SU-DHL-6 (cell line): ENCODE data around the gene DDX46.

ENCODE experiments used
- H2AFZ ChIP-seq: fragments of 200-600 bp; sonication (generic); 2 replicates; pipeline ENCODE4 v1.6.1; 2014; ENCODE audit warnings: low read depth, mild to moderate bottlenecking, moderate library complexity, mixed read lengths, antibody characterized with exemption, low read length; ENCODE audit not compliant: severe bottlenecking
- H3F3A ChIP-seq: fragments of 200-600 bp; shearing (Covaris generic); 2 replicates; pipeline ENCODE4 v1.6.0; 2016; ENCODE audit warnings: antibody characterized with exemption, mild to moderate bottlenecking; ENCODE audit not compliant: insufficient read depth
- H3K27ac ChIP-seq: fragments of 200-600 bp; sonication (generic); 2 replicates; pipeline ENCODE4 v1.5.1; 2016; ENCODE audit warnings: low read depth, mild to moderate bottlenecking, low read length, moderate library complexity, mixed read lengths
- H3K27me3 ChIP-seq: fragments of 200-600 bp; sonication (generic), shearing (Covaris generic); 2 replicates; pipeline ENCODE4 v1.6.0; 2014; ENCODE audit warnings: mild to moderate bottlenecking, low read length
- H3K36me3 ChIP-seq: fragments of 200-600 bp; sonication (generic); 2 replicates; pipeline ENCODE4 v1.6.1; 2014; ENCODE audit warnings: mild to moderate bottlenecking, low read length, mixed read lengths
- H3K4me2 ChIP-seq: fragments of 300-600, 200-600 bp; shearing (Covaris generic), sonication (generic); 2 replicates; pipeline ENCODE4 v1.6.0; 2014; ENCODE audit warnings: low read length, low read depth, mild to moderate bottlenecking; ENCODE audit not compliant: poor library complexity, severe bottlenecking
- H3K4me3 ChIP-seq: fragments of 200-600 bp; sonication (generic); 2 replicates; pipeline ENCODE4 v1.5.1; 2014; ENCODE audit warnings: antibody characterized with exemption, low read length, mild to moderate bottlenecking, mixed read lengths; ENCODE audit not compliant: insufficient read depth, poor library complexity, severe bottlenecking
- H3K79me2 ChIP-seq: fragments of 200-600 bp; sonication (generic); 2 replicates; pipeline ENCODE4 v1.6.1; 2014; ENCODE audit warnings: mild to moderate bottlenecking, low read length, moderate library complexity; ENCODE audit not compliant: insufficient read depth
- H3K9ac ChIP-seq: fragments of 200-600 bp; sonication (generic); 2 replicates; pipeline ENCODE4 v1.7.0; 2014; ENCODE audit warnings: mild to moderate bottlenecking, low read length
- H3K9me2 ChIP-seq: fragments of 200-600 bp; sonication (generic); replicated peaks from 2 replicates; pipeline ENCODE4 v1.6.1; 2014; ENCODE audit warnings: low read length; ENCODE audit not compliant: insufficient read depth
- H3K9me3 ChIP-seq: fragments of 200-600 bp; sonication (generic); 2 replicates; pipeline ENCODE4 v1.6.1; 2014; ENCODE audit warnings: low read length, mixed read lengths; ENCODE audit not compliant: insufficient read depth
- H4K20me1 ChIP-seq: fragments of 200-600 bp; sonication (generic); 2 replicates; pipeline ENCODE4 v1.6.1; 2014; ENCODE audit warnings: low read depth, mild to moderate bottlenecking, antibody characterized with exemption, low read length, moderate library complexity, mixed read lengths
- CTCF ChIP-seq: fragments of 200-600 bp; sonication (generic); IDR thresholded peaks from one replicate; pipeline ENCODE4 v1.5.1; 2017; ENCODE audit warnings: antibody characterized with exemption, mild to moderate bottlenecking, low read length, moderate library complexity; ENCODE audit not compliant: insufficient read depth, poor library complexity, severe bottlenecking
- EZH2phosphoT487 ChIP-seq: fragments of 200-600 bp; sonication (generic), shearing (Covaris generic); conservative IDR thresholded peaks from 2 replicates; pipeline ENCODE4 v1.6.1; 2018; ENCODE audit warnings: mild to moderate bottlenecking, antibody characterized with exemption, low read length, moderate library complexity, mixed read lengths

Gene DDX46

GRCh38 chr5:134787692-134788091 is 29.1 kb downstream of the DDX46 start:
- H3K36me3 ChIP-seq, result peaks cover 43% of the 10 kb centered on the region

GRCh38 chr5:134791580-134791979 is 33.0 kb downstream of the DDX46 start:
- Histone ChIP-seq H3K4me2 (no peak overlapping the region), H3K9ac (no peak overlapping the region), H4K20me1 (no peaks in the 10 kb centered on the region), H3K79me2 (no peaks in the 10 kb centered on the region), H3K9me3 (no peaks in the 10 kb centered on the region), H3K4me3 (no peak overlapping the region), H3K36me3 (peaks cover 37% of the 10 kb centered on the region), H3K27me3 (no peaks in the 10 kb centered on the region), H3K9me2 (no peaks in the 10 kb centered on the region), H3K27ac (no peak overlapping the region), H3F3A (no peaks in the 10 kb centered on the region), H2AFZ (no peak overlapping the region)
- TF ChIP-seq EZH2phosphoT487 (no peak), CTCF (no peak)

More at GRCh38 chr5:134787692-134788091, 29.1 kb downstream of the DDX46 start:
- Histone ChIP-seq H3K4me3 (no peak overlapping the region), H3K9me2 (no peaks in the 10 kb centered on the region), H3F3A (0 out of 2 replicates have a peak, but pooled peaks cover 5% of the 10 kb centered on the region), H3K9ac (no peak overlapping the region), H3K79me2 (no peaks in the 10 kb centered on the region), H3K27me3 (no peaks in the 10 kb centered on the region), H3K9me3 (no peaks in the 10 kb centered on the region), H3K4me2 (peak overlapping the region; percentile 27), H2AFZ (no peak overlapping the region), H3K27ac (peak overlapping the region; percentile 52), H4K20me1 (no peaks in the 10 kb centered on the region)
- TF ChIP-seq CTCF, result no peak
- no peak for TF ChIP-seq EZH2phosphoT487

GRCh38 chr5:134792286-134792685 is 33.7 kb downstream of the DDX46 start:
- Histone ChIP-seq H3K9ac (no peak overlapping the region), H3K9me2 (no peaks in the 10 kb centered on the region), H2AFZ (no peak overlapping the region), H3K79me2 (no peaks in the 10 kb centered on the region), H3K4me2 (no peak overlapping the region), H3K27me3 (no peaks in the 10 kb centered on the region), H3K9me3 (no peaks in the 10 kb centered on the region), H3K36me3 (peaks cover 37% of the 10 kb centered on the region), H3K4me3 (no peak overlapping the region), H4K20me1 (no peaks in the 10 kb centered on the region), H3K27ac (no peak overlapping the region), H3F3A (no peaks in the 10 kb centered on the region)
- TF ChIP-seq CTCF (no peak), EZH2phosphoT487 (no peak)
